GM12878 (cell line): ENCODE results near the gene ATAD2B. TPM values are rescaled to one million over a fixed set of nuclear protein-coding genes. Genes with fewer than 3 reads are reported as not detected.

Experiments
- ATAC-seq: fragments of 200-7000 bp; cut with Tn5 transposase; 3 replicates; pipeline ENCODE4 v1.9.1; 2020; ENCODE audit warnings: mild to moderate bottlenecking, moderate library complexity
- BruUV-seq: library from RNA; stranded (reverse); fragments of 400-500 nt; replicated peaks from 2 replicates; lab custom pipeline; 2021; lab: Mats Ljungman, UMichigan
- CTCF ChIA-PET: fragments of 300-600 bp; sonication (Branson Sonifier 250); formaldehyde crosslinking; extraction: SDS; loops from one replicate; lab custom pipeline; 2021; ENCODE audit warnings: inconsistent platforms; lab: Yijun Ruan, JAX
- POLR2A ChIA-PET: fragments of 350-600 bp; formaldehyde crosslinking; extraction: SDS; loops from one replicate; lab custom pipeline; 2021; ENCODE audit warnings: inconsistent platforms; lab: Charles Lee
- RAD21 ChIA-PET: fragments of 300-600 bp; sonication (Branson Sonifier 250); formaldehyde crosslinking; loops from one replicate; lab custom pipeline; 2023; ENCODE audit warnings: antibody characterized with exemption; ENCODE audit not compliant: unreplicated experiment; lab: Charles Lee
- SMC1A ChIA-PET: fragments of 300-600 bp; sonication (Branson Sonifier 250); formaldehyde crosslinking; loops from one replicate; lab custom pipeline; 2023; ENCODE audit not compliant: unreplicated experiment, uncharacterized antibody; lab: Charles Lee
- DNase-seq: peaks from one replicate; pipeline ENCODE4 v3.0.0-alpha.2; 2011; ENCODE audit warnings: low read depth, low spot score
- FAIRE-seq: peaks from 3 replicates; lab custom pipeline; 2011; peaks lifted over from hg19 to GRCh38; lab: Jason Lieb, UNC
- H2AFZ ChIP-seq: 2 replicates; pipeline ENCODE4 v1.6.0; 2011; ENCODE audit warnings: low read depth, low read length, control low read depth; ENCODE audit not compliant: control insufficient read depth
- H3K27ac ChIP-seq: 2 replicates; pipeline ENCODE4 v1.5.1; 2011; ENCODE audit warnings: control low read depth; ENCODE audit not compliant: control insufficient read depth, insufficient read depth
- H3K27me3 ChIP-seq, 2 experiments: replicated peaks in 1 of 2; 2 replicates each; pipeline versions ENCODE4 v1.6.0 to v1.6.1; 2011; ENCODE audit warnings: low read length in 1 of 2; ENCODE audit not compliant: control insufficient read depth in 2 of 2, insufficient read depth in 2 of 2
- H3K36me3 ChIP-seq, 2 experiments: 2 replicates each; pipeline ENCODE4 v1.5.1; 2011; ENCODE audit warnings: low read length in 1 of 2; ENCODE audit not compliant: control insufficient read depth in 2 of 2, insufficient read depth in 2 of 2
- H3K4me1 ChIP-seq: 2 replicates; pipeline ENCODE4 v1.6.1; 2011; ENCODE audit warnings: mild to moderate bottlenecking, low read length, moderate library complexity, mixed read lengths; ENCODE audit not compliant: control insufficient read depth, insufficient read depth
- H3K4me2 ChIP-seq: 2 replicates; pipeline ENCODE4 v1.6.0; 2011; ENCODE audit warnings: control low read depth; ENCODE audit not compliant: control insufficient read depth, insufficient read depth
- H3K4me3 ChIP-seq: fragments of 200-600 bp; sonication (generic); 2 replicates; pipeline ENCODE4 v1.5.1; 2016
- H3K79me2 ChIP-seq: 2 replicates; pipeline ENCODE4 v1.6.0; 2011; ENCODE audit warnings: low read length; ENCODE audit not compliant: control insufficient read depth, insufficient read depth
- H3K9ac ChIP-seq: 2 replicates; pipeline ENCODE4 v1.8.0; 2011; ENCODE audit warnings: low read length, control low read depth, mixed read lengths; ENCODE audit not compliant: control insufficient read depth, insufficient read depth
- H3K9me3 ChIP-seq: replicated peaks from 3 replicates; pipeline ENCODE4 v1.5.1; 2011; ENCODE audit warnings: mild to moderate bottlenecking, low read length; ENCODE audit not compliant: control insufficient read depth, insufficient read depth
- H4K20me1 ChIP-seq: 2 replicates; pipeline ENCODE4 v1.6.0; 2011; ENCODE audit not compliant: control insufficient read depth, insufficient read depth
- PAX5 ChIP-seq: IDR thresholded peaks from 2 replicates; pipeline ENCODE4 v1.6.1; 2011; ENCODE audit warnings: low read depth, low read length, borderline replicate concordance
- ZNF687 ChIP-seq: fragments of 450-650 bp; IDR thresholded peaks from 2 replicates; pipeline ENCODE4 v1.6.1; 2017; ENCODE audit warnings: mild to moderate bottlenecking, moderate library complexity
- WGBS: methylation state at CpG from one replicate; pipeline ENCODE4 v1.1.6; 2016; ENCODE audit warnings: low lambda C conversion rate; ENCODE audit not compliant: insufficient replicate concordance, insufficient coverage; ENCODE audit errors: missing lambda C conversion rate; 5-methylcytosine and 5-hydroxymethylcytosine counted together
- in situ Hi-C: fragments of 300-500 bp; cut with MboI; formaldehyde crosslinking; loops from 9 replicates; pipeline ENCODE4 v1.14.3; 2018; ENCODE audit warnings: mixed read lengths
- intact Hi-C: fragments of 100-400 bp; cut with micrococcal nuclease; formaldehyde crosslinking; loops from one replicate; pipeline ENCODE4 v1.14.2; 2022; ENCODE audit not compliant: unreplicated experiment
- polyA plus RNA-seq, 11 experiments: library from polyadenylated mRNA; depleted of rRNA in 4 of 11; unstranded in 6 of 11; stranded (reverse) in 5 of 11; fragments of >200 nt; fragmentation: Nextera tagmentation in 4 of 11; fragmentation: Illumina TruSeq in 1 of 11; extraction: Ambion mirVana in 4 of 11; extraction: Trizol in 1 of 11; gene quantifications; 1 replicate in 1 of 11; 2 replicates in 10 of 11; pipeline versions ENCODE4 v1.2.1 to v1.2.3, GENCODE V29; 2011 to 2016; ENCODE audit warnings: inconsistent platforms in 2 of 11, missing spikeins in 2 of 11, low read depth in 1 of 11
- total RNA-seq, 4 experiments: library from RNA; depleted of rRNA in 3 of 4; stranded (reverse); fragments of >200 nt in 3 of 4; fragmentation: Illumina TruSeq in 1 of 4; extraction: Trizol in 1 of 4; gene quantifications; 2 replicates each; pipeline versions ENCODE4 v1.2.1 to v1.2.3, GENCODE V29; 2013 to 2021
- TF ChIP-seq, protein P1 (sequence below): fragments of 450-650 bp; IDR thresholded peaks from 2 replicates; pipeline ENCODE4 v1.6.1; 2017; ENCODE audit warnings: low read depth, mild to moderate bottlenecking, moderate library complexity

Gene ATAD2B
- total and polyA plus RNA-seq, 10 of the 15 experiments (the other 5 are each of a cell fraction or from before 2014, with no cell fraction given), result 3.6 to 29.9 (median 16.8) TPM

DNA sequence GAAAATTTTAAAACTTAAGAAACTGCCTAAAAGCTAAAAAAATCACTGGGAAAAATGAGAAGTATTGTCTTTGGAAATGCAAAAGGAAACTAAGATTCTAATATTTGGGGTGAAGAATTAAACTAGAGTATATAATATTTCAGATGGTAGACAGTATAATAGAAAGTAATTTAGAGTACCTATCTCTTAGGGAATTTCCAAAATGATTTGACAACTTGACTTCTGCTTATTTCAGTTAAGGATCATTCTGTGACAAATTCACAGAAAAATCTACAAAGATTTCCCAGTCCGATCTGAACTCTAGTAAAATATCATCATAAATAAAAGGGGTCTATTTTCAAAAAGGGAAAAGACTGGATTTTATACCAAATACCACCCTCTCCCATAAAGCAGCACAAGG is 99.6 kb downstream of the ATAD2B start:
- peaks cover 14% of the 10 kb centered on the region for H3K4me1 ChIP-seq
- H3K79me2 ChIP-seq, result no peaks in the 10 kb centered on the region; the same call in 1 of the 2 replicates
- intact Hi-C loops (no loop called here), in situ Hi-C loops (loop anchor here (5.0 kb wide), 1 partner anchor 260 kb away; no protein-coding TSS in a partner anchor)
- BruUV-seq, result no TSS peak
- H3K9ac ChIP-seq, result no peak overlapping the region
- ATAC-seq (peak; percentile 64), DNase-seq (no peak), FAIRE-seq (no peak)
- ChIA-PET POLR2A (interaction anchor here (1.0 to 1.5 kb wide), 2 partner anchors 23 to 98 kb away, joined by 4 to 5 read pairs; no protein-coding TSS in a partner anchor), SMC1A (interaction anchor here (0.7 to 5.4 kb wide), 10 partner anchors 10 to 258 kb away, joined by 3 to 83 read pairs (median 5); partner anchors contain the start of genes ATAD2B and TP53I3), CTCF (interaction anchor here (0.6 to 6.8 kb wide), 8 partner anchors 9 to 494 kb away, joined by 3 to 121 read pairs (median 6); partner anchors contain the start of genes ATAD2B and TP53I3), RAD21 (interaction anchor here (0.6 to 6.1 kb wide), 8 partner anchors 9 to 511 kb away, joined by 3 to 111 read pairs (median 4); partner anchors contain the start of genes ATAD2B and TP53I3)
- H3K9me3 ChIP-seq, result no peaks in the 10 kb centered on the region
- H3K36me3 ChIP-seq, result peaks cover 1 to 8% of the 10 kb centered on the region in 2 experiments
- H3K27ac ChIP-seq, result peak overlapping the region; percentile 56
- H3K27me3 ChIP-seq, result no peaks in the 10 kb centered on the region
- H4K20me1 ChIP-seq, result no peaks in the 10 kb centered on the region
- TF ChIP-seq ZNF687 (no peak), PAX5 (no peak)
- TF ChIP-seq, protein P1, sequence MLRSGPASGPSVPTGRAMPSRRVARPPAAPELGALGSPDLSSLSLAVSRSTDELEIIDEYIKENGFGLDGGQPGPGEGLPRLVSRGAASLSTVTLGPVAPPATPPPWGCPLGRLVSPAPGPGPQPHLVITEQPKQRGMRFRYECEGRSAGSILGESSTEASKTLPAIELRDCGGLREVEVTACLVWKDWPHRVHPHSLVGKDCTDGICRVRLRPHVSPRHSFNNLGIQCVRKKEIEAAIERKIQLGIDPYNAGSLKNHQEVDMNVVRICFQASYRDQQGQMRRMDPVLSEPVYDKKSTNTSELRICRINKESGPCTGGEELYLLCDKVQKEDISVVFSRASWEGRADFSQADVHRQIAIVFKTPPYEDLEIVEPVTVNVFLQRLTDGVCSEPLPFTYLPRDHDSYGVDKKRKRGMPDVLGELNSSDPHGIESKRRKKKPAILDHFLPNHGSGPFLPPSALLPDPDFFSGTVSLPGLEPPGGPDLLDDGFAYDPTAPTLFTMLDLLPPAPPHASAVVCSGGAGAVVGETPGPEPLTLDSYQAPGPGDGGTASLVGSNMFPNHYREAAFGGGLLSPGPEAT, result peak; percentile 45; the same call in 1 of the 2 replicates
- WGBS, result 10% methylated on average over 1 of the region's 1 CpG
- H3K4me3 ChIP-seq, result no peak overlapping the region
- H2AFZ ChIP-seq, result no peak overlapping the region
- H3K4me2 ChIP-seq, result no peak overlapping the region; the same call in 1 of the 2 replicates
